ENCODE data around the gene ACER1.
"Not testable (repeated sequence)": the region's sequence is repeated elsewhere in the genome, so short reads cannot be mapped to it uniquely, and the experiment has no call there.

ACER1 gene

DNA sequence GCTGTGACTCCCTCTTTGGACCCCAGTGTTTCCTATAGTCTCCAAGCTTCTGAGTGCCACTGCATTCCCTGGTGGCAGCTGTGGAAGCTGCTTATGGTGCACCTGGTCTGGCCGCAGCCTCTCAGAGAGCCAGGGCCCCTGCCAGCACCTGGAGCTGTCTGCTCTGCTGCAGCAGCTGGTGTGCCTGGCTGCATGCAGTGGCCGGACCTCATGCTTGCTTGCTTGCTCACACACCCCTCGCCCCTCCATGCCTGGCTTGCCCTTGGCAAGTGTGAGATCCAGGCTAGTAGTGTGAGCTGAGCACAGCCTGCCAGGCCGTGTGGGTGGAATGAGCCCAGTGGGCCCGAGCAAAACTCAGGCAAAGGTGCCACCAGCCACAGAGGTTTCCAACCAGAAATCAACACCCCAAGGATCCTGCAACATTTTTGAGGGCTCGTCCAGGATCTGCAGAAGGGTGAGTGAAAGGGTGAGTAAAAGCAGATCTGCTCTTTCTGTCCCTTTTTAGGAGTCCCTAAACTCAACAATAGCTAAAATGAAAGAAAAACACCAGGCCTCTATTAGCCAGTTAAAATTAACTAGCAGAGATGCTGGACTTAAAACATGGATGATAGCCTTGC is 46.0 kb downstream of the ACER1 start:
- Histone ChIP-seq H3K4me1 (ENCODE audit: control insufficient read depth, insufficient read depth, low read length, unreplicated experiment) (no peaks in the 10 kb centered on the region), H3K27ac (ENCODE audit: low read depth, low read length) (no peak overlapping the region), H3K4me3 (ENCODE audit: low read depth, low read length) (no peak overlapping the region), H3K27me3 (ENCODE audit: insufficient read depth, low read length) (no peaks in the 10 kb centered on the region), H3K36me3 (ENCODE audit: insufficient read depth, low read length) (no peaks in the 10 kb centered on the region), H2AFZ (ENCODE audit: low read length, unreplicated experiment) (no peak overlapping the region), H3K79me2 (ENCODE audit: control insufficient read depth, insufficient read depth, low read length, unreplicated experiment) (no peaks in the 10 kb centered on the region)

DNA sequence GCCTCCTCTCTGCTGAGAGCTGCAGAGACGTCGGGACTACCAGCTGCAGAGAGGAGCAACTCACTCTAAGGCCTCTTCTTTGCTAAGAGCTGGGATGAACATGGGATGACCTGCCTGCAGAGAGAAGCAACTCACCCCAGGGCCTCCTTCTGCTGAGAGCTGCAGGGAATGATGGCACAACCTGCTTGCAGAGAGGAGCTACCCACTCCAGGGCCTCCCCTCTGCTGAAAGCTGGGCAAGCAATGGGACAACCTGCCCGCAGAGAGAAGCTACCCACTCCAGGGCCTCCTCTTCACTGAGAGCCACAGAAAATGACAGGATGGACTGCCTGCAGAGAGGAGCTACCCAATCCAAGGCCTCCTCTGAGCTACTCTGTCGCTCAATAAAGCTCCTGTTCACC is 46.7 kb downstream of the ACER1 start:
- no peaks in the 10 kb centered on the region for H3K36me3 ChIP-seq (ENCODE audit: insufficient read depth, low read length)
- no peak overlapping the region for H2AFZ ChIP-seq (ENCODE audit: low read length, unreplicated experiment)
- no peaks in the 10 kb centered on the region for H3K27me3 ChIP-seq (ENCODE audit: insufficient read depth, low read length)
- H3K27ac ChIP-seq (ENCODE audit: low read depth, low read length) = no peak overlapping the region
- H3K79me2 ChIP-seq (ENCODE audit: control insufficient read depth, insufficient read depth, low read length, unreplicated experiment) = no peaks in the 10 kb centered on the region
- no peaks in the 10 kb centered on the region for H3K4me1 ChIP-seq (ENCODE audit: control insufficient read depth, insufficient read depth, low read length, unreplicated experiment)
- no peak overlapping the region for H3K4me3 ChIP-seq (ENCODE audit: low read depth, low read length)

DNA sequence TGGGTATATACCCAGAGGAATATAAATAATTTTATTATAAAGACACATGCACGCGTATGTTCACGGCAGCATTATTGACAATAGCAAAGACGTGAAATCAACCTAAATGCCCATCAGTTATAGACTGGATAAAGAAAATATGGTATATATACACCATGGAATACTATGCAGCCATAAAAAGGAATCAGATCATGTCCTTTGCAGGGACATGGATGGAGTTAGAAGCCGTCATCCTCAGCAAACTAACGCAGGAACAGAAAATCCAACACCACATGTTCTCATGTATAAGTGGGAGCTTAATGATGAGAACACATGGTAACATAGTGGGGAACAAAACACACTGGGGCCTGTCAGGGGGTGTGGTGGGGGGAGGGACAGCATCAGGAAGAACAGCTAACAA is 51.0 kb downstream of the ACER1 start:
- H3K27ac ChIP-seq (ENCODE audit: low read depth, low read length); H2AFZ ChIP-seq (ENCODE audit: low read length, unreplicated experiment); H3K4me3 ChIP-seq (ENCODE audit: low read depth, low read length); H3K27me3 ChIP-seq (ENCODE audit: insufficient read depth, low read length); H3K4me1 ChIP-seq (ENCODE audit: control insufficient read depth, insufficient read depth, low read length, unreplicated experiment); H3K36me3 ChIP-seq (ENCODE audit: insufficient read depth, low read length): not testable (repeated sequence)
- H3K79me2 ChIP-seq (ENCODE audit: control insufficient read depth, insufficient read depth, low read length, unreplicated experiment) = peaks cover 21% of the 10 kb centered on the region

DNA sequence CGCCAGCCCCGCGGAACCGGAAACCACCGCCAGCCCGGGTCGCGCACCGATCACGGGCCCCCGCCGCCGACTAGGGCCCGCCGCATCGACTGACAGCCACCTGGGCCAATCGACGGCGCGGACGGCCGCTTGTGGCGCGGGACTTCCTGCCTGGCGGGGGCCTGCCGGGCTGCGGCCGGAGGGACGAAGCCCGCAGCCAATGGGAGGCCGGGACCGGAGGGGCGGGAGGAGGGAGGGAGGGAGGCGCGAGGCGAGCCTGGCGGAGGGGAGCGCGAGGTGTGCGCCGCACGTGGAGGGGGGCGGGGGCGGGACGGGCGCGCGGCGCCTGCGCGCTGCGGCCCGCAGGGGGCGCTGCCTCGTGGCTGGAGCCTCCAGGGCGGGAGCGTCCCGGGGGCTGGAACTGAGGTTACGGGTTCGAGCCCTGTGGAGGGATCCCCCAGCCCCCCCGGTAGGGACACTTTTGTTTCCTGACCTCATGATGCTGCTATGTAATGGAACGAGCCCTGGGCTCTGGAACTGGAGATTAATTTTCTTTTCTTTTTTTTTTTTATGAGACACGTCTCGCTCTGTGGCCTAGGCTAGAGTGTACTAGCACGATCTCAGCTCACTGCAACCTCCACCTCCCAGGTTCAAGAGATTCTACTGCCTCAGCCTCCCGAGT is 53.4 kb downstream of the ACER1 start, which contains the start of gene MLLT1:
MLLT1 (minus strand) TSS at position 45 of the 661 bp plus-strand sequence. CDS start 191 bp downstream, outside the sequence.
- Histone ChIP-seq H3K79me2 (ENCODE audit: control insufficient read depth, insufficient read depth, low read length, unreplicated experiment) (peaks cover 43% of the 10 kb centered on the region), H3K4me3 (ENCODE audit: low read depth, low read length) (peak within 1 kb of the TSS; percentile 90), H3K4me1 (ENCODE audit: control insufficient read depth, insufficient read depth, low read length, unreplicated experiment) (peaks cover 30% of the 10 kb centered on the region), H2AFZ (ENCODE audit: low read length, unreplicated experiment) (no peak within 1 kb of the TSS), H3K36me3 (ENCODE audit: insufficient read depth, low read length) (no peaks in the 10 kb centered on the region), H3K27me3 (ENCODE audit: insufficient read depth, low read length) (no peaks in the 10 kb centered on the region), H3K27ac (ENCODE audit: low read depth, low read length) (peak within 1 kb of the TSS; percentile 41; the same call in 1 of the 2 replicates)

DNA sequence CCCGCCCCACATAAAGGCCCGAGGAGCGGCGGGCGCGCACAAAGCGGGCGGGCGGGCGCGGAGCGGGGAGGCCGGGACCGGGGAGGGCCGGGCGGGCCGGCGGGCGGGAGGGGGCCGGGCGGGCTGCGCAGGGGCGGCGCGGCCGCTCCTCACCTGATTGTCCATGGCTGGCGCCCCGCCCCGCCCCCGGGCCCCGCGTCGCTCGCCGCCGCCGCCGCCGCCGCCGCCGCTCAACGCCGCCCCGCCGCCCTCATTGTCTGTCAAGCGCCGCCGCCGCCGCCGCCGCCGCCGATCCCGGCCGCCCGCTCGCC is 53.8 kb downstream of the ACER1 start:
- peak overlapping the region; percentile 90 for H3K4me3 ChIP-seq (ENCODE audit: low read depth, low read length)
- peaks cover 48% of the 10 kb centered on the region for H3K79me2 ChIP-seq (ENCODE audit: control insufficient read depth, insufficient read depth, low read length, unreplicated experiment)
- H2AFZ ChIP-seq (ENCODE audit: low read length, unreplicated experiment) = no peak overlapping the region
- H3K4me1 ChIP-seq (ENCODE audit: control insufficient read depth, insufficient read depth, low read length, unreplicated experiment) = peaks cover 35% of the 10 kb centered on the region
- H3K27ac ChIP-seq (ENCODE audit: low read depth, low read length) = peak overlapping the region; percentile 41; the same call in 1 of the 2 replicates
- H3K27me3 ChIP-seq (ENCODE audit: insufficient read depth, low read length) = no peaks in the 10 kb centered on the region
- H3K36me3 ChIP-seq (ENCODE audit: insufficient read depth, low read length) = no peaks in the 10 kb centered on the region

DNA sequence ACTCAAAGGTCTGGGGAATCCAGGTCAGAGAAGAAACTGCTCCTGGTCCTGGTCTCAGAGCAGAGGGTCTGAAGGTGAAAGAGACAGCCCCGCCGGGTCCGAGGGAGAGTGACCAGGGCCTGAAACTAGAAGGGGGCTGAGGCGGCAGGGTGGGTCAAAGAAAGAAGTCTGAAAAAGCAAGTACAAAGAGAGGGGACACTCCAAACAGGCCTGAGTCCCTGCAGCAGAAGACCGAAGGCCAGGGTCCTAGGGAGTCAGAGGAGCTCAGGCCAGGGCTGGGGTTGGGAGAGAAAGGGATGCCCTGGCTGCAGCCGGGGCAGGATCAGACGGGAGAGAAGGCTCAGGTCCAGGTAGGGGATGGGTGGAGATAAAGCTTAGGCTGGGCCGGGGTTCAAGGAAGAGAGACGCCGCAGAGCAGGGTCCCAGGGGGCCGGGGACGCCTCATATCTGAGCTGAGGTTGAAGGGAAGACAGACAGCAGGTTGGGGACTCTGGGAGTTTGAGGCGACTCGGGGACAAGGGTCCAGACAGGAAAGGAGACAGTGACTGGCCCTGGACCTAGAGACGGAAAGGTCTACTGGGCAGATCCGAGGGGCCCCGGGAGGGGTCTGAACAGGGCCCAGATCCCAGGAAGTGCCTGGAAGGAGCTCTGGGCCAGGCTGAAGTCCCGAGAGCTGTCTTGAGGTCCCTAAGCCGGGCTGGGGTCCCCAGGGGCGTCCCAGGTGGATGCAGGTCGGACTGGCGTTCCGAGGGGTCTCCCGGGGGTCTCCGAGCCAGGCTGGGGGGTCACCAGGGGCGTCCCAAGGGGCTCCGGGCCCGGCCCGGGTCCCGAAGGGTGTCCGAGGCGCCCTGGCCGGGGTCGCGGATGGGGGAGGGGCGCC is 54.4 kb downstream of the ACER1 start:
- H3K79me2 ChIP-seq (ENCODE audit: control insufficient read depth, insufficient read depth, low read length, unreplicated experiment) = peaks cover 48% of the 10 kb centered on the region
- H3K27me3 ChIP-seq (ENCODE audit: insufficient read depth, low read length) = no peaks in the 10 kb centered on the region
- H2AFZ ChIP-seq (ENCODE audit: low read length, unreplicated experiment) = no peak overlapping the region
- H3K4me1 ChIP-seq (ENCODE audit: control insufficient read depth, insufficient read depth, low read length, unreplicated experiment) = peaks cover 40% of the 10 kb centered on the region
- no peaks in the 10 kb centered on the region for H3K36me3 ChIP-seq (ENCODE audit: insufficient read depth, low read length)
- H3K27ac ChIP-seq (ENCODE audit: low read depth, low read length) = peak overlapping the region; percentile 41; the same call in 1 of the 2 replicates
- H3K4me3 ChIP-seq (ENCODE audit: low read depth, low read length) = peak overlapping the region; percentile 90

DNA sequence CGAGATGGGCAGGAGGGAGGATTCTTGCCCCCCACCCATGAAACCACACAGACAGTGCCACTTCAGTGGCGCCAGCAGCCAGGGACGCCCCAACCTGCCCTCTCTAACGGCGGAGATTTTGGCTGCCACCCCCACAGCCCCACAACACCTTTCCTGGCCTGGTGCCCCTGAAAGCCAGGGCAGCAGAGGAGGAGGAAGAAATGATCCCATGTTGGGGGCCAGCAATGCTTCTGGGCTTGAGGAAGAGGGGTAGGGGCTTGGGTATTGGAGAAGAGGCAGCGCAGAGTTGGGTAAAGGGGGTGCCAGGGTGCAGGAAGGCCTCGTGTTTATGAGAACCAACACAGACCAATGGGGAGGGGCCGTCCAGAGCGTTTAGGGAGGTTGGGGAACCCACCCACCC is 55.4 kb downstream of the ACER1 start:
- no peaks in the 10 kb centered on the region for H3K27me3 ChIP-seq (ENCODE audit: insufficient read depth, low read length)
- H3K4me1 ChIP-seq (ENCODE audit: control insufficient read depth, insufficient read depth, low read length, unreplicated experiment) = peaks cover 46% of the 10 kb centered on the region
- no peak overlapping the region for H2AFZ ChIP-seq (ENCODE audit: low read length, unreplicated experiment)
- no peaks in the 10 kb centered on the region for H3K36me3 ChIP-seq (ENCODE audit: insufficient read depth, low read length)
- H3K4me3 ChIP-seq (ENCODE audit: low read depth, low read length) = peak overlapping the region; percentile 90
- H3K79me2 ChIP-seq (ENCODE audit: control insufficient read depth, insufficient read depth, low read length, unreplicated experiment) = peaks cover 53% of the 10 kb centered on the region
- H3K27ac ChIP-seq (ENCODE audit: low read depth, low read length) = no peak overlapping the region

DNA sequence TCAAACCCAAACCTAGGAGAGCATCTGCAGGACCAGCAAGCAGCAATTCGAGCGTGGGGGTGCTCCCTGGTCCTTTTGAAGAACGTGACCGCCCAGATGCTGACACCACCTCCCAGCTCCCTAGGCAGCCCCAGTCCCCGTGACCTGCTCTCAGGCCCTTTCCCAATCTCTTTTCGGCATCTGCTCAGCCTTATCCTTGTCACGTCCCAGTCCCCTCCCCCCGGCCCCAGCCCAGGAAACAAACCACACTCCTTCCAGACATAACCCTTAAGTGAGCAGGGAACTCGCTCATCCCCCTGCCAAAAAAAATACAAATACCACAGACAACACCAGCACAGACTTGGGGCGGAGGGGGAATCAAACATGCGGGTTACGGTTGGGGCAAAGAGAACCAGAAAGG is 57.0 kb downstream of the ACER1 start:
- Histone ChIP-seq H3K36me3 (ENCODE audit: insufficient read depth, low read length) (no peaks in the 10 kb centered on the region), H3K27ac (ENCODE audit: low read depth, low read length) (peak overlapping the region; percentile 97), H2AFZ (ENCODE audit: low read length, unreplicated experiment) (no peak overlapping the region), H3K4me1 (ENCODE audit: control insufficient read depth, insufficient read depth, low read length, unreplicated experiment) (peaks cover 61% of the 10 kb centered on the region), H3K4me3 (ENCODE audit: low read depth, low read length) (peak overlapping the region; percentile 42), H3K79me2 (ENCODE audit: control insufficient read depth, insufficient read depth, low read length, unreplicated experiment) (peaks cover 69% of the 10 kb centered on the region), H3K27me3 (ENCODE audit: insufficient read depth, low read length) (no peaks in the 10 kb centered on the region)

DNA sequence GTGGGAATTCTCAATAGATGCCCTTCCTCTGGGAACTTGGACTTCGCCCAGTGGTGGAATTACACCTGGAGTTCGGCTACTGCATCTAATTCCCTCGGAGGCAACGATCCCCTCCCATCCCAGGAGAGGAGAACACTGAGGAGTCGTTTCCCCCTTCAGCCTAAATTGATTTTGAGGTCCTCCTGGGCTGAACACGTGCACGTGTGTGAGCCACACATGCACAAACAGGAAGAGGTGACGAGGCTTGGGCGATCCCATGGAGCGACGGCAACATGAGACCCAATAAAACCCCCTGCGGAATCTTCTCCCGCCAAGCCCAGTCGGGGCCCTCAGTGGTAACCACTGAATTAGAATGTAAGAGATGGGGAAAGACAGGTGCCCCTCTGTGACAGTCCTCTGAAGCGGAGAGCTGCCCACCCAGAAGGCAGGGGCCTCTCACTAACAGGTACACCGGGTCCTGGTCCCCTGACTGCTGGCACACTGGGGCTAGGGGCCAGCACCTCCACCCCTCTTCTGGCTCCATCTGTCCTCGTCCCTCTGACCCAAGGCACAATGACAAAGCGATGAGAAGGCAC is 58.2 kb downstream of the ACER1 start:
- no peak overlapping the region for H2AFZ ChIP-seq (ENCODE audit: low read length, unreplicated experiment)
- H3K27ac ChIP-seq (ENCODE audit: low read depth, low read length) = peak overlapping the region; percentile 97
- no peak overlapping the region for H3K4me3 ChIP-seq (ENCODE audit: low read depth, low read length)
- peaks cover 81% of the 10 kb centered on the region for H3K79me2 ChIP-seq (ENCODE audit: control insufficient read depth, insufficient read depth, low read length, unreplicated experiment)
- no peaks in the 10 kb centered on the region for H3K27me3 ChIP-seq (ENCODE audit: insufficient read depth, low read length)
- H3K36me3 ChIP-seq (ENCODE audit: insufficient read depth, low read length) = 0 out of 2 replicates have a peak, but pooled peaks cover 1% of the 10 kb centered on the region
- H3K4me1 ChIP-seq (ENCODE audit: control insufficient read depth, insufficient read depth, low read length, unreplicated experiment) = peaks cover 73% of the 10 kb centered on the region

DNA sequence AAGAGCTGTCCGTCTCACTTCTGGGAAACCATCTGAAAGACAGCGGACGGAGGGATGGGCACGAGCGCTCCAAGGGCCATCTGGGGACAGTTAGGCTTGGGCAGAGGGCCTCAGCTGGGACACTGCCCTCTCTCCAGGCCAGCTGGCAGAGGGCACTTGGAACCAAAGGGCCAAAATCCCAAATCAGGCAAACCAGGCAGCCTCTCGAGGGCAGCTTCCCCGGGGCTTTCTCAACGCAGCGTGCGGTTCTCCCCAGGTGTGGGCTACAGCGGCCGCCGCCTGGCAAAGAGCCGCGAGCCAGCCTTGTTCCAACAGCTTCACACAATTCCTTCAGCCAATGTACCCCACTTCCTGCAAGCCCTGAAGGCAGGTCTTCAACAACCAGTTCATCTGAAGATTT is 58.7 kb downstream of the ACER1 start:
- Histone ChIP-seq H3K79me2 (ENCODE audit: control insufficient read depth, insufficient read depth, low read length, unreplicated experiment) (peaks cover 86% of the 10 kb centered on the region), H3K4me3 (ENCODE audit: low read depth, low read length) (peak overlapping the region; percentile 58; the same call in 1 of the 2 replicates), H3K27ac (ENCODE audit: low read depth, low read length) (peak overlapping the region; percentile 97), H2AFZ (ENCODE audit: low read length, unreplicated experiment) (no peak overlapping the region), H3K36me3 (ENCODE audit: insufficient read depth, low read length) (0 out of 2 replicates have a peak, but pooled peaks cover 3% of the 10 kb centered on the region), H3K27me3 (ENCODE audit: insufficient read depth, low read length) (no peaks in the 10 kb centered on the region), H3K4me1 (ENCODE audit: control insufficient read depth, insufficient read depth, low read length, unreplicated experiment) (peaks cover 78% of the 10 kb centered on the region)

Measured in ACC112 (cell line).